Myometrial cell (primary cell): ENCODE data around the gene C19orf67. TPM values are rescaled to one million over a fixed set of nuclear protein-coding genes. Genes with fewer than 3 reads are reported as not detected.

Experiments
- total RNA-seq: library from RNA; depleted of rRNA; stranded (reverse); fragments of >200 nt; gene quantifications from 2 replicates; pipeline ENCODE4 v1.2.3, GENCODE V29; 2015

The C19orf67 gene
- total RNA-seq, result not detected in 2 replicates

GRCh38 chr19:14085309-14085995, at the start of gene C19orf67:
Gene C19orf67 (minus strand): TSS chr19:14085783. CDS start chr19:14085627, 156 bp downstream.

DNA sequence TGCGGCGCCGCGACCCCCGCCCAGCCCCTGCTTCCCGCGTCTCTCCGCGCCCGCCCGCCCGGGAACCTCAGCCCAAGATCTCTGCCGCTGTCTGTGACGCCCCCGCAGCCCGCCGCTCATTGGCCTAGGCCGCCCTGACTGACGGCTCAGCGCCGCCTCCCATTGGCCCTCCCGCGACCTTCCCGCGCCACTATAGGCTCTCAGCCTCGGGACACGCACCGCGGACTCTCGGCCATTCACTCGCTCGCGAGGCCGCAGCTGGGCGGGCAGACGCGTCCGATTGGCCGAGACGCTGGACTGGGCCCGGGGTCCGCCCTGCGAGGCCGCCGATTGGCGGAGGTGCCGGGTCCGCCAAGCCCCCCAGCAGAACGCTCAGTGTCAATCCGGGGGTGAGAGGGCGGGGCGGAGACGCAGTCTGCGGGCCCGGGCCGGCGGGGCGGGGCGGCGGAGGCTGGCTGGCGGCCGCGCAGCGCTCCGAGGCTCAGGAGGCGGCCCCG, 32.1 kb upstream of the C19orf67 start, which contains the start of gene PRKACA:
PRKACA (minus strand) TSS at position 95 of the 497 bp plus-strand sequence. CDS start 215 bp downstream, outside the sequence.

DNA sequence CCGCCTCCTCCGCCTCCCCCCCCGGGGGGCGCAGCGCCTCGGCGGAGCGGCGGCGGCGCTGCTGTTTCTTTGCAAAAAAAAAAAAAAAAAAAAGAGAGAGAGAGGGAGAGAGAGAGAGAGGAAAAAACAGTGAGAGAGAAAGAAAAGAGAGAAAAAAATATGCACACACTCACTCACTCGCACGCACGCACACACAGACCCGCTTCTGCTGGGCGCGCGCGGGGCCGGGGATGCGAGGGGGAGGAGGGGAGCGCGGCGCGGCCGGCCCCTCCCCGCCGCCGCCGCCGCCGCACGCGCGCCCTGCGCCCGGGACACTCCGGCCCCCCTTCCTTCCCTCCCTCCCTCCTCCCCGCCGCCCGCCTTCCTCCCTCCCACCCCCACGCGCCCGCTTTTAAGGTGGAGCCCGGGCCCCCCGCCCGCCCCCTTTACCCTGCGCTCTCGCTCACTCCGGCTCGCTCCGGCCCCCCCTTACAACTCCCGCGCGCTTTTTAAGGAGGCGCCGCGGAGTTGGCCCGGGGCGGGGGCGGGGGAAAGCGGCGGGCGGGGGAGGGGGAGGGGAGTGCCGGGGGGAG, 5.0 kb upstream of the C19orf67 start, which contains the start of gene SAMD1:
SAMD1 (minus strand) TSS at position 243 of the 572 bp plus-strand sequence.

DNA sequence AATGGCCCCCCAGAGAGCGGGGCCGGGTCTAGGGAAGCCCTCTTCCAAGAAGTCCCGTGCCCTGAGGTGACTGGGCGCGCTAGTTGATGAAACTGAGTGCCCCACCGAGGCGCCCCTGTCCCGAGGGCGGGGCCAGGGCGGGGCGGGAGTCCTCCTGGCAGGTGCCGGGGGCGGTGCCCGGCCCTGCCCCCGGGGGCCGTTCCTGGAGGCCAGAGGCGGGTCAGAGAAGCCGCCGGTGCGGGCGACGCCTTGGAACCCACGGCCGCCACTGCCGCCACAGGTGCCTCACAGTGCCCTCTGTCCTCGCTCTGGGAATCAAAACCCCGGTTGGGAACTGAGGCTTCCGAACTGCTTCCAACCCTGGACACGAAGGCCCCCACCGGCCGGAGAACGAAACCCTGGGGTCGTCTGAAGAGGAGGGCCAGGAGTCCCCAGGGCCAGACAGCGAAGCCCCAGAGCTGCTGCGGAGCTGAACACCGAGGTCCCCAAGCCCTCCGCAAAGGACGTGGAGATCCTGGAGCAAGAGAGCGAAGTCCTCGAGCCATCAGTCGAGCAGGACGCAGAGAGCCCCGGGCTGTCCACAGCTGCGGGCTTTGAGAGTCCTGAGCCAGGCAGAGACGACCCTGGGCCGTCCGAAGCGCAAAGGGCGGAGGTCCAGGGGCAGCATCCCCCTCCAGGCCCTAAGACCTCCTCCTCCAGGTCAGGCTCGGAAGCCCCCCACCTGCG, 12.9 kb downstream of the C19orf67 start, which contains the start of gene MISP3:
MISP3 (plus strand) TSS at position 252 of the 726 bp plus-strand sequence. CDS start 524 bp downstream, outside the sequence.

DNA sequence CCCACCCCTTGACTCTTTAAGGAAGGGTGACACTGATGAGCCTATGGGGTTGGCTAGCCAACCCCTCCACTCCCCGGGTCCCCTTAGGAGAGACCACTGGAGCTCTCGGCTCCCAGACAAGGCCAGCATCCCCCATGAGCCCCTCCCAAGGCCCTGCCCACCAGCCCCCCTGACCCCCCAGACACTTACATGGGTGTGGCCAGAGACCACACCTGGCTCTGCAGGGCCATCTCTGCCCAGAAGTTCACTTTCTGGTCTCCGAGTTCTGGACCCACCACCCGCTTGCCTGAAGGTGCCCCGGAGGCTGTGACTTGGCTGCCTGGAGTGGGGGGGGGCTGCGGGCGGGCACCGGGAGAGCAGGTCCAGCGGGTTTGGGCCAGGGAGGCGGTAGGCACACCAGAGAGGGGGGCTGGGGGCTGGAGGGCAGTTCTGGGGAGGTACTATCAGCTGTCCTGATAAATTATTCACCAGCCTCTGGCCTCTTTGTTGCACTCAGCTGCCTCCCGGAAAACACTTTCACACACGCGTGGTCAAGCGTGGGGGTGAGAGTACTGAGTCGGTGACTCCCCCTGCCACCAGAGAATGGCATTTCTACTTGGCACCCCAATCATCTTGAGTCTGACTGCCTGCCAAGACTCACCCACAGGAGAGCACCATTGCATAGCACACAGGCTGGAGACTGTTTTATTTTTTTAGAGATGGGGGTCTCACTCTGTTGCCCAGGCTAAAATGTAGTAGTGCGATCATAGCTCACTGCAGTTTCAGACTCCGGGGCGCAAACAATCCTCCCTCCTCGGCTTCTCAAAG, 23.6 kb downstream of the C19orf67 start, which contains the start of gene PALM3:
PALM3 (minus strand) TSS at position 326 of the 807 bp plus-strand sequence; CDS start at position 230, 96 bp downstream.

DNA sequence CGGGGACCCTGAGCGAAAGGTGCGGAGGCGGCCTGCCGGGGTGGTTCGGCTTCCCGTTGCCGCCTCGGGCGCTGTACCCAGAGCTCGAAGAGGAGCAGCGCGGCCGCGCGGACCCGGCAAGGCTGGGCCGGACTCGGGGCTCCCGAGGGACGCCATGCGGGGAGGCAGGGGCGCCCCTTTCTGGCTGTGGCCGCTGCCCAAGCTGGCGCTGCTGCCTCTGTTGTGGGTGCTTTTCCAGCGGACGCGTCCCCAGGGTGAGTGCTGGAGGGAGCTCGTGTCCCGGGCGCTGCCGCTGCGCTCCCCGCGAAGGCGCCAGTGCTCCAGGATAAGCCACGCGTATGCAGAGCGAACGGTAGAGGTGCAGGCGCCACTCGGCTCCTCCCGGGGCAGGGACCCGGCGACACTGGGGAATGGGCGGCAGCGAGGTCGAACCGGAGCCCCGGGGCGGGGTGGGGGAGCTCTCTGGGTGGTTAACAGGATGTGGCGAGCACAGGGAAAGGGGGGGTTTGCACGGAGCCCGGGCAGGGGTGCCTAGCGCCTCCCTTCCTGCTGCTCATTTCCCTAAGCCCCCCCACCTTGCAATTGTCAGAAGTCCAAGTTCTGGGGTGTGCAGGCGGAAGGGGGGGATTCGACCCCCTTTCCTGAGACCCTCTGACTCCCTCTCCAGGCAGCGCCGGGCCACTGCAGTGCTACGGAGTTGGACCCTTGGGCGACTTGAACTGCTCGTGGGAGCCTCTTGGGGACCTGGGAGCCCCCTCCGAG, 53.7 kb downstream of the C19orf67 start, which contains the start of gene IL27RA:
IL27RA (plus strand) TSS at position 44 of the 762 bp plus-strand sequence; CDS start at position 155, 111 bp downstream.

Other genes starting within 250 kb of the C19orf67 start
- not detected in 2 replicates for gene NANOS3, start 208.6 kb downstream of the C19orf67 start, total RNA-seq
- under 0.01 TPM in 1 of 2 replicates, not detected in the other for gene BRME1, start 179.7 kb downstream of the C19orf67 start, total RNA-seq
- gene CC2D1A, start 179.6 kb downstream of the C19orf67 start, total RNA-seq, result 24.1 and 37.2 TPM in 2 replicates
- 0.29 and 8.9 TPM in 2 replicates for gene PODNL1, start 147.4 kb downstream of the C19orf67 start, total RNA-seq
- gene DCAF15, start 133.3 kb downstream of the C19orf67 start, total RNA-seq, result 20.7 and 34.3 TPM in 2 replicates
- 3.7 and 6.7 TPM in 2 replicates for gene RFX1, start 79.5 kb downstream of the C19orf67 start, total RNA-seq
- not detected in 2 replicates for gene RLN3, start 57.6 kb downstream of the C19orf67 start, total RNA-seq
- 14.4 and 15.3 TPM in 2 replicates for gene IL27RA, start 54.0 kb downstream of the C19orf67 start, total RNA-seq
- gene PALM3, start 23.7 kb downstream of the C19orf67 start, total RNA-seq, result not detected in 2 replicates
- gene MISP3, start 13.0 kb downstream of the C19orf67 start, total RNA-seq, result 0.29 and 0.35 TPM in 2 replicates
- 25.9 and 70.1 TPM in 2 replicates for gene SAMD1, start 5.0 kb upstream of the C19orf67 start, total RNA-seq
- 89.7 and 93.2 TPM in 2 replicates for gene PRKACA, start 32.0 kb upstream of the C19orf67 start, total RNA-seq
- gene ASF1B, start 50.8 kb upstream of the C19orf67 start, total RNA-seq, result 37.4 and 40.9 TPM in 2 replicates
- 2.6 and 7.8 TPM in 2 replicates for gene ADGRL1, start 120.4 kb upstream of the C19orf67 start, total RNA-seq